Measurements from ENCODE around the gene TIMM21.

- TF ChIP-seq CTCF (conservative IDR thresholded peaks at IDR 0.05; ENCODE audit: low read length): no peak
- TF ChIP-seq EZH2phosphoT487 (IDR thresholded peaks at IDR 0.05; ENCODE audit: borderline replicate concordance): no peak
These were observed 5.5 kb downstream of the TIMM21 start for GRCh38 chr18:74153793-74154192.
